H1 (cell line): ENCODE results near the gene ICAM3. TPM values are rescaled to one million over a fixed set of nuclear protein-coding genes. Genes with fewer than 3 reads are reported as not detected.

Experiments
- BACH1 ChIP-seq: IDR thresholded peaks from 2 replicates; pipeline ENCODE4 v1.6.1; 2012; ENCODE audit warnings: low read length, improper control_type of control experiment
- BRCA1 ChIP-seq: IDR thresholded peaks from 2 replicates; pipeline ENCODE4 v1.6.1; 2012; ENCODE audit warnings: low read depth, low read length, improper control_type of control experiment
- CBX5 ChIP-seq: fragments of 300-800, 300-1000 bp; sonication (generic); IDR thresholded peaks from 2 replicates; pipeline ENCODE4 v1.7.1; 2016; ENCODE audit warnings: antibody characterized with exemption, low read length, low read depth
- HDAC2 ChIP-seq, 2 experiments: fragments of 300-600 bp in 1 of 2; sonication (generic) in 1 of 2; IDR thresholded peaks; 2 replicates each; pipeline ENCODE4 v1.6.1; 2011 to 2012; ENCODE audit warnings: low read depth in 2 of 2, low read length in 2 of 2, mild to moderate bottlenecking in 2 of 2, moderate library complexity in 2 of 2, borderline replicate concordance in 1 of 2, inconsistent platforms in 1 of 2
- JUN ChIP-seq: IDR thresholded peaks from 2 replicates; pipeline ENCODE4 v1.6.1; 2011; ENCODE audit warnings: low read depth, mild to moderate bottlenecking, improper control_type of control experiment, low read length
- KDM5A ChIP-seq: fragments of 200-600 bp; IDR thresholded peaks from 2 replicates; pipeline ENCODE4 v1.7.1; 2012; ENCODE audit warnings: mild to moderate bottlenecking, low read length, inconsistent platforms, mixed read lengths
- MAFK ChIP-seq: IDR thresholded peaks from 2 replicates; pipeline ENCODE4 v1.6.1; 2012; ENCODE audit warnings: low read depth, mild to moderate bottlenecking, improper control_type of control experiment, low read length
- NRF1 ChIP-seq: IDR thresholded peaks from 2 replicates; pipeline ENCODE4 v1.6.1; 2011; ENCODE audit warnings: mild to moderate bottlenecking, low read depth, low read length, improper control_type of control experiment
- PHF8 ChIP-seq: fragments of 200-600 bp; sonication (generic); conservative IDR thresholded peaks from 2 replicates; pipeline ENCODE4 v1.7.1; 2012; ENCODE audit warnings: low read depth, mild to moderate bottlenecking, inconsistent platforms, low read length, moderate library complexity
- POLR2A ChIP-seq, 2 experiments: IDR thresholded peaks; 1 replicate in 1 of 2; 2 replicates in 1 of 2; pipeline ENCODE4 v1.6.1; 2011; ENCODE audit warnings: low read depth in 2 of 2, low read length in 2 of 2, mild to moderate bottlenecking in 2 of 2; ENCODE audit errors: control extremely low read depth in 1 of 2
- RBBP5 ChIP-seq: IDR thresholded peaks from 2 replicates; pipeline ENCODE4 v1.7.1; 2012; ENCODE audit warnings: low read depth, mild to moderate bottlenecking, inconsistent platforms, low read length, moderate library complexity, borderline replicate concordance
- RFX5 ChIP-seq: IDR thresholded peaks from 2 replicates; pipeline ENCODE4 v1.6.1; 2011; ENCODE audit warnings: low read depth, low read length, improper control_type of control experiment, borderline replicate concordance
- RXRA ChIP-seq: IDR thresholded peaks from 2 replicates; pipeline ENCODE4 v1.6.1; 2011; ENCODE audit warnings: low read depth, mild to moderate bottlenecking, low read length, moderate library complexity; ENCODE audit not compliant: insufficient read depth
- SIN3A ChIP-seq, 2 experiments: IDR thresholded peaks in 1 of 2; conservative IDR thresholded peaks in 1 of 2; 2 replicates each; pipeline ENCODE4 v1.6.1; 2011 to 2012; ENCODE audit warnings: low read length in 2 of 2, improper control_type of control experiment in 1 of 2, low read depth in 1 of 2, mild to moderate bottlenecking in 1 of 2
- SIX5 ChIP-seq: IDR thresholded peaks from 2 replicates; pipeline ENCODE4 v1.6.1; 2011; ENCODE audit warnings: mild to moderate bottlenecking, low read depth, low read length
- SP1 ChIP-seq: IDR thresholded peaks from 2 replicates; pipeline ENCODE4 v1.6.1; 2011; ENCODE audit warnings: low read depth, low read length
- TAF7 ChIP-seq: optimal IDR thresholded peaks from 2 replicates; pipeline ENCODE3; 2011; ENCODE audit warnings: low read depth, mild to moderate bottlenecking, inconsistent platforms, low read length, moderate library complexity, borderline replicate concordance
- ZNF274 ChIP-seq: IDR thresholded peaks from 2 replicates; pipeline ENCODE4 v1.7.0; 2012; ENCODE audit warnings: low read length, borderline replicate concordance; ENCODE audit errors: extremely low read depth
- polyA plus RNA-seq, 7 experiments: library from polyadenylated mRNA; depleted of rRNA in 3 of 7; stranded (reverse) in 5 of 7; unstranded in 2 of 7; fragments of >200 nt in 5 of 7; fragments of 200-250 nt in 2 of 7; gene quantifications; 1 replicate in 5 of 7; 2 replicates in 1 of 7; 4 replicates in 1 of 7; pipeline versions ENCODE4 v1.2.1 to v1.2.3, GENCODE V29; 2011 to 2013; ENCODE audit warnings: missing spikeins in 2 of 7, mixed read lengths in 2 of 7
- total RNA-seq: library from RNA; stranded (reverse); fragmentation: NEBNext Ultra II Directional; extraction: Animal tissue kit (Norgen Biotek cat#: 25700); gene quantifications from 2 replicates; pipeline ENCODE4 v1.2.1, GENCODE V29; 2021
- TF ChIP-seq, protein P1 (sequence below): IDR thresholded peaks from 2 replicates; pipeline ENCODE4 v1.6.1; 2012; ENCODE audit warnings: inconsistent platforms

The ICAM3 gene
- total and polyA plus RNA-seq, 2 of the 8 experiments (the other 6 are each of a cell fraction or from before 2014, with no cell fraction given): 15.4 to 16.5 TPM

GRCh38 chr19:10332965-10333757 is 6.3 kb downstream of the ICAM3 start, which contains the start of gene RAVER1 (continued):
- TF ChIP-seq ZNF274 (no peak), KDM5A (peak; percentile 77), SIX5 (no peak), POLR2A (IDR thresholded peaks at IDR 0.05; ENCODE audit: control extremely low read depth in 1 of 2, low read depth in 2 of 2, low read length in 2 of 2) (peak in 1 of 2 experiments; percentile 78; a peak in 1 of 3 replicates), SP1 (peak; percentile 54; the same call in 1 of the 2 replicates), TAF7 (peak; percentile 82), NRF1 (peak; percentile 70), BACH1 (peak; percentile 19; the same call in 1 of the 2 replicates), SIN3A (conservative IDR thresholded peaks at IDR 0.05 in 1 of 2, IDR thresholded peaks at IDR 0.05 in 1 of 2; ENCODE audit: low read depth in 1 of 2, low read length in 2 of 2) (peak in 1 of 2 experiments; percentile 50; a peak in 1 of 4 replicates), RFX5 (no peak), RBBP5 (peak; percentile 83), BRCA1 (no peak), RXRA (no peak), CBX5 (no peak), PHF8 (peak; percentile 96), HDAC2 (IDR thresholded peaks at IDR 0.05; ENCODE audit: borderline replicate concordance in 1 of 2, low read depth in 2 of 2, low read length in 2 of 2) (no peak), JUN (no peak), MAFK (no peak)
- TF ChIP-seq, protein P1, sequence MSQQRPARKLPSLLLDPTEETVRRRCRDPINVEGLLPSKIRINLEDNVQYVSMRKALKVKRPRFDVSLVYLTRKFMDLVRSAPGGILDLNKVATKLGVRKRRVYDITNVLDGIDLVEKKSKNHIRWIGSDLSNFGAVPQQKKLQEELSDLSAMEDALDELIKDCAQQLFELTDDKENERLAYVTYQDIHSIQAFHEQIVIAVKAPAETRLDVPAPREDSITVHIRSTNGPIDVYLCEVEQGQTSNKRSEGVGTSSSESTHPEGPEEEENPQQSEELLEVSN: 0 out of 2 replicates have a peak, but pooled peaks have one; percentile 15
